ENCODE data around the gene SOWAHA. TPM values are rescaled to one million over a fixed set of nuclear protein-coding genes. Genes with fewer than 3 reads are reported as not detected.

SOWAHA gene
- polyA plus RNA-seq, 1 donor from 2014 or later: 23.4 TPM

DNA sequence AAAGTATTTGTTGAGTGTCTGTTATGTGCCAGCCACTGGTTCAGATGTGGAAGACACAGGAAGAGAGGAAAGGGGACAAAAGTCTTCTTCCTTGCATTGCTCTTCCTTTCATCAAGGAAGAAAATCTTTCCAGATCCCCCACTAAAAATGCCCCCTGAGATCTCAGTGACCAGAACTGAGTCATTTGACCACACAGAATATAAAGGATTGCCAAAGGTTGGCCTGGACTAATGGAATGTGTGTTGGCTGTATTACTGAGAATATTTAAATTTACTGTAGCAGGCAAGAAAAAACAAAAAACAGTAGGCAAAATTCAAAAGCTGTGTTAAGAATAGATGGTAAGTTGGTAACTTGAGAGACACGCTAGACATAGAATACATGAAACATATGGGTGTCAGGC, 26.0 kb upstream of the SOWAHA start:
- no peaks in the 10 kb centered on the region for H3K9me3 ChIP-seq (ENCODE audit: low read length)
- H4K20me1 ChIP-seq (ENCODE audit: insufficient read depth): no peaks in the 10 kb centered on the region
- H3K27me3 ChIP-seq (ENCODE audit: insufficient read depth, low read depth, low read length): no peaks in the 10 kb centered on the region
- no peaks in the 10 kb centered on the region for H3K9me2 ChIP-seq (ENCODE audit: insufficient read depth, low read length)
- no peak overlapping the region for H3K9ac ChIP-seq (ENCODE audit: low read length)
- no peak overlapping the region for H2AFZ ChIP-seq (ENCODE audit: low read depth, low read length)
- H3F3A ChIP-seq (ENCODE audit: insufficient read depth, low read length, poor library complexity, severe bottlenecking): no peaks in the 10 kb centered on the region
- H3K4me2 ChIP-seq (ENCODE audit: low read length): no peak overlapping the region
- no peaks in the 10 kb centered on the region for H3K36me3 ChIP-seq (ENCODE audit: insufficient read depth, low read length)
- no peaks in the 10 kb centered on the region for H3K79me2 ChIP-seq (replicated peaks; ENCODE audit: insufficient read depth, low read length)
- TF ChIP-seq EP300 (conservative IDR thresholded peaks at IDR 0.05; ENCODE audit: poor library complexity, severe bottlenecking) (no peak), MXI1 (conservative IDR thresholded peaks at IDR 0.05; ENCODE audit: poor library complexity, severe bottlenecking) (no peak), EZH2 (IDR thresholded peaks at IDR 0.05; ENCODE audit: borderline replicate concordance, insufficient read depth, low read length, poor library complexity, severe bottlenecking) (no peak)
- TF ChIP-seq, protein P1, sequence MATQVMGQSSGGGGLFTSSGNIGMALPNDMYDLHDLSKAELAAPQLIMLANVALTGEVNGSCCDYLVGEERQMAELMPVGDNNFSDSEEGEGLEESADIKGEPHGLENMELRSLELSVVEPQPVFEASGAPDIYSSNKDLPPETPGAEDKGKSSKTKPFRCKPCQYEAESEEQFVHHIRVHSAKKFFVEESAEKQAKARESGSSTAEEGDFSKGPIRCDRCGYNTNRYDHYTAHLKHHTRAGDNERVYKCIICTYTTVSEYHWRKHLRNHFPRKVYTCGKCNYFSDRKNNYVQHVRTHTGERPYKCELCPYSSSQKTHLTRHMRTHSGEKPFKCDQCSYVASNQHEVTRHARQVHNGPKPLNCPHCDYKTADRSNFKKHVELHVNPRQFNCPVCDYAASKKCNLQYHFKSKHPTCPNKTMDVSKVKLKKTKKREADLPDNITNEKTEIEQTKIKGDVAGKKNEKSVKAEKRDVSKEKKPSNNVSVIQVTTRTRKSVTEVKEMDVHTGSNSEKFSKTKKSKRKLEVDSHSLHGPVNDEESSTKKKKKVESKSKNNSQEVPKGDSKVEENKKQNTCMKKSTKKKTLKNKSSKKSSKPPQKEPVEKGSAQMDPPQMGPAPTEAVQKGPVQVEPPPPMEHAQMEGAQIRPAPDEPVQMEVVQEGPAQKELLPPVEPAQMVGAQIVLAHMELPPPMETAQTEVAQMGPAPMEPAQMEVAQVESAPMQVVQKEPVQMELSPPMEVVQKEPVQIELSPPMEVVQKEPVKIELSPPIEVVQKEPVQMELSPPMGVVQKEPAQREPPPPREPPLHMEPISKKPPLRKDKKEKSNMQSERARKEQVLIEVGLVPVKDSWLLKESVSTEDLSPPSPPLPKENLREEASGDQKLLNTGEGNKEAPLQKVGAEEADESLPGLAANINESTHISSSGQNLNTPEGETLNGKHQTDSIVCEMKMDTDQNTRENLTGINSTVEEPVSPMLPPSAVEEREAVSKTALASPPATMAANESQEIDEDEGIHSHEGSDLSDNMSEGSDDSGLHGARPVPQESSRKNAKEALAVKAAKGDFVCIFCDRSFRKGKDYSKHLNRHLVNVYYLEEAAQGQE (IDR thresholded peaks at IDR 0.05; ENCODE audit: borderline replicate concordance): no peak
- TF ChIP-seq, protein P2, sequence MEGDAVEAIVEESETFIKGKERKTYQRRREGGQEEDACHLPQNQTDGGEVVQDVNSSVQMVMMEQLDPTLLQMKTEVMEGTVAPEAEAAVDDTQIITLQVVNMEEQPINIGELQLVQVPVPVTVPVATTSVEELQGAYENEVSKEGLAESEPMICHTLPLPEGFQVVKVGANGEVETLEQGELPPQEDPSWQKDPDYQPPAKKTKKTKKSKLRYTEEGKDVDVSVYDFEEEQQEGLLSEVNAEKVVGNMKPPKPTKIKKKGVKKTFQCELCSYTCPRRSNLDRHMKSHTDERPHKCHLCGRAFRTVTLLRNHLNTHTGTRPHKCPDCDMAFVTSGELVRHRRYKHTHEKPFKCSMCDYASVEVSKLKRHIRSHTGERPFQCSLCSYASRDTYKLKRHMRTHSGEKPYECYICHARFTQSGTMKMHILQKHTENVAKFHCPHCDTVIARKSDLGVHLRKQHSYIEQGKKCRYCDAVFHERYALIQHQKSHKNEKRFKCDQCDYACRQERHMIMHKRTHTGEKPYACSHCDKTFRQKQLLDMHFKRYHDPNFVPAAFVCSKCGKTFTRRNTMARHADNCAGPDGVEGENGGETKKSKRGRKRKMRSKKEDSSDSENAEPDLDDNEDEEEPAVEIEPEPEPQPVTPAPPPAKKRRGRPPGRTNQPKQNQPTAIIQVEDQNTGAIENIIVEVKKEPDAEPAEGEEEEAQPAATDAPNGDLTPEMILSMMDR (IDR thresholded peaks at IDR 0.05; ENCODE audit: poor library complexity, severe bottlenecking): no peak
- no peak overlapping the region for H3K4me3 ChIP-seq (ENCODE audit: low read length)
- no peak overlapping the region for H3K27ac ChIP-seq (ENCODE audit: low read length)

DNA sequence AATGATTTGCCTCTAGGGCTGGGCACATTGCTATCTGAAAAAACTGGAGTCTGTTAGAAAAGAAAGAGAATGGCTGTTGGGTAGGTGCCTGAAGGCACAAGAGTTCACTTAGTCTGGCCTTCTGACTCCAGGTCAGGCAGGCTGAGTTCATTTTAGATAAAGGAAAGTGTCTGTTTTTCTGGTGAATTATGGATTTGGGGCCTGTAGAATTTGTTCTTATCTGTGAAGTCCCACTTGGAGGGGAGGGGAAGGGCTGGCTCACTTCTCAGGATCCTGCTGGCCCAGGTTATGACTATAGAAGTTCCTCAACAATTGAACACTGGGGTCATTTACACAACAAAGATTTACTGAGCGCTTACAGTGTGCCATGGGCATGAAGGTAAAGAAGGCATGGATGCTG, 24.6 kb upstream of the SOWAHA start:
- Histone ChIP-seq H3K4me3 (ENCODE audit: low read length) (no peak overlapping the region), H3K27me3 (ENCODE audit: insufficient read depth, low read depth, low read length) (no peaks in the 10 kb centered on the region), H4K20me1 (ENCODE audit: insufficient read depth) (no peaks in the 10 kb centered on the region), H2AFZ (ENCODE audit: low read depth, low read length) (no peak overlapping the region), H3K9me2 (ENCODE audit: insufficient read depth, low read length) (no peaks in the 10 kb centered on the region), H3K27ac (ENCODE audit: low read length) (no peak overlapping the region), H3K9ac (ENCODE audit: low read length) (no peak overlapping the region), H3K9me3 (ENCODE audit: low read length) (no peaks in the 10 kb centered on the region), H3K4me2 (ENCODE audit: low read length) (no peak overlapping the region), H3K36me3 (ENCODE audit: insufficient read depth, low read length) (no peaks in the 10 kb centered on the region), H3F3A (ENCODE audit: insufficient read depth, low read length, poor library complexity, severe bottlenecking) (no peaks in the 10 kb centered on the region), H3K79me2 (replicated peaks; ENCODE audit: insufficient read depth, low read length) (no peaks in the 10 kb centered on the region)
- no peak for TF ChIP-seq MXI1 (conservative IDR thresholded peaks at IDR 0.05; ENCODE audit: poor library complexity, severe bottlenecking)
- no peak for TF ChIP-seq POLR2AphosphoS5 (IDR thresholded peaks at IDR 0.05)
- TF ChIP-seq EP300 (conservative IDR thresholded peaks at IDR 0.05; ENCODE audit: poor library complexity, severe bottlenecking): no peak
- TF ChIP-seq RAD21 (conservative IDR thresholded peaks at IDR 0.05): no peak
- no peak for TF ChIP-seq TAF1 (IDR thresholded peaks at IDR 0.05; ENCODE audit: low read depth)
- no peak for TF ChIP-seq EZH2 (IDR thresholded peaks at IDR 0.05; ENCODE audit: borderline replicate concordance, insufficient read depth, low read length, poor library complexity, severe bottlenecking)
- no peak for TF ChIP-seq SMC3 (conservative IDR thresholded peaks at IDR 0.05; ENCODE audit: poor library complexity)
- TF ChIP-seq, protein P2 (IDR thresholded peaks at IDR 0.05; ENCODE audit: poor library complexity, severe bottlenecking): no peak
- TF ChIP-seq, protein P1 (IDR thresholded peaks at IDR 0.05; ENCODE audit: borderline replicate concordance): no peak

All from neural cell (in vitro differentiated cells).